Measurements from ENCODE around the gene RANBP9.

The RANBP9 gene

DNA sequence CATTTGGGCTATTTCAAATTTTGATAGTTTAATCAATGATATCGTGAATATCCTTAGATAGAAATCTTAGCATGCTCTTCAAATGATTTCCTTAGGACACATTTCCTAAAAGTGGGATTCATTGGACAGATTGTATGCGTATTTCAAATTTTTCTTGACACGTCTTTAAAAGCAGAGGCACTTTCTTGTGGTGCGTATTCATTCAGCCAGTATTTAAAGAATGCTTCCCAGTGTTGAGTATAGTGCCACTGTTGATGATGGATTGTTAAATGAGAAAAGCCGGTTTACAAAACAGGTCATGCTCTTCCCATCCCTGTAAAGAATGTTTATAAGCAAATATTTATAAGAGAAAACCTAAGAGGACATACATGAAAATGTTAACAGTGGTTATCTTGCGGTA, 111.6 kb downstream of the RANBP9 start:
- DNase-seq (ENCODE audit: low read depth in 2 of 2) = no peak

DNA sequence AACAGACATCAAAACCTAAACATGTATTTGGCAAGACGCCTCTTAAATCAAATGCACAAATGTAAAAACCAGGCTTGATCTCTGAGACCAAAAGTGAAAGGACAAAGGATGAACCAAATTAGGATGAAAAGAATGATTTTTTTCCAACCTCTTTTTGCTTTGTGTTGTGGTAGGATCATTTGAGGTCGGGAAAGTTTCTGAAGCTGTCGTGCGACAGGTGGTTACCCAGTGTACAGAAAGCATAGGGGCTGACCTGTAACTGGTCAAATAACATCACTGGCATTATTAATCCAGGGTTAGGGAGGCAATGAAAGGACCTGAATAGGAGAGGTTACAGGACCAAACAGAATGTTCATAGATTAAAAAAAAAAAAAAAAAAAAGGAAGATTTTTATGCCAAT, 114.6 kb downstream of the RANBP9 start:
- DNase-seq (ENCODE audit: low read depth in 2 of 2) = no peak

DNA sequence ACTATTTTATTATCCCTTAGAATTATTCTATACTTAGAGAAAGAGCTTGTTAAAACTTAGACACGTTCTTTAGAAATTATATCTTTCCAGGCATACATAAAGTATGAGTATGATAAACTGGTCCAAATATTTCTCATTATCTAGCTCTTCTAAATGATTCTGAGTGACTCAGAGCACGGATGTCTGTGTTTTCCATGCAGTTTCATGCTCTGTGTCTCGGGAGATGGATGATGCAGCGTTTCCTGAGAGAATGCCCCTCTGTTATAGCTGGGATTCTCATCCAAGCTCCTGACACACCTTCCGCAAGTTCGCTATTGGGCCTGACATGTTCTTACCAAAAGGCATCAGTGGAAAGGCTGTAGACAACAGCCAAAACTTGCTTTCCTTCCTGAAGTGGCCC, 117.9 kb downstream of the RANBP9 start:
- no peak for DNase-seq (ENCODE audit: low read depth in 2 of 2)

DNA sequence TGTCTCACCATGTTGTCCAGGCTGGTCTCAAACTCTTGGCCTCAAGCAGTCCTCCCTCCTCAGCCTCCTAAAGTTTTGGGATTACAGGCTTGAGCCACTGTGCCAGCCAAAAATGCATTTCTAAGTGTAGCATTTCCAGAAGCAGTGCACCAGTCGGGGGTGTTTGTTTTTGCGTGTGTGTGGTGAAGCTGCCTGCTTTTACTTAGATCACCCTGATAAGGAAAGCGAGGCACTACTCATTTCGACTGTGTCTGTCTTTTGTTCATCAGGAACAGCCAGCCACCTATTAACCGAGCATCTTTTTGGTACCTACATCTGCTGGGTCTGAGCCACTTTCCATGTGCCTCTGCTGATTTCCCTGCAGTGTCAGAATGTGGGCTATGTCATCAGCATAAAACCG, 118.5 kb downstream of the RANBP9 start:
- DNase-seq (ENCODE audit: low read depth in 2 of 2) = no peak

DNA sequence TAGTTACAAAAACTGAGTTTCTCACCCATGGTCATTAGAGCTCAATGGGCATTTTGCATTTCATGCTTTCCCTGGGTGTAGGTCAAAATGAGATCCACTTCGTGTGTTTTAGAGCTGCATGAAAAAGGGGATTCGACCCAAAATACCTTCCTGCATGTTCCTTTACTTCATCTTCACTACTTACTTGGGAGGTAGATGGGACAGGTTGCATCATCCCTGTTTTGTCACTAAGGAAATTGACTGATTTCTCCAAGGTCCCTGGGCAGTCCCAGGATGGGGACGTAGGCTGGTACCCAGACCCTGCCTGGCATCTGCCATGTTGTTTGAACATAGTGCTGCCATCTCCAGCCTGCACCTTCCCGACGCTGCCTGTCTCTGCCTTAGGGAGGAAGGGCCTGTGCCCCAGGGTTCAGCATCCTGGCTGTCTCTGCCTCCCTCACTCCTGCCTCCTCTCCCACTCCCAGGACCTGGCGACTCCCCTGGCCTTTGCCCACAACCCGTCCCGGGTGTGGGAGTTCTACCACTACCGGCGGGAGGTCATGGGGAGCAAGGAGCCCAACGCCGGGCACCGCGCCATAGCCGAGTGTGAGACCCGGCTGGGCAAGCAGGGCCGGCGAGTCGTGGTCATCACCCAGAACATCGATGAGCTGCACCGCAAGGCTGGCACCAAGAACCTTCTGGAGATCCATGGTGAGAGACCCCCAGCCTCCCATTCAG, 120.3 kb downstream of the RANBP9 start:
- no peak for DNase-seq (ENCODE audit: low read depth in 2 of 2)

DNA sequence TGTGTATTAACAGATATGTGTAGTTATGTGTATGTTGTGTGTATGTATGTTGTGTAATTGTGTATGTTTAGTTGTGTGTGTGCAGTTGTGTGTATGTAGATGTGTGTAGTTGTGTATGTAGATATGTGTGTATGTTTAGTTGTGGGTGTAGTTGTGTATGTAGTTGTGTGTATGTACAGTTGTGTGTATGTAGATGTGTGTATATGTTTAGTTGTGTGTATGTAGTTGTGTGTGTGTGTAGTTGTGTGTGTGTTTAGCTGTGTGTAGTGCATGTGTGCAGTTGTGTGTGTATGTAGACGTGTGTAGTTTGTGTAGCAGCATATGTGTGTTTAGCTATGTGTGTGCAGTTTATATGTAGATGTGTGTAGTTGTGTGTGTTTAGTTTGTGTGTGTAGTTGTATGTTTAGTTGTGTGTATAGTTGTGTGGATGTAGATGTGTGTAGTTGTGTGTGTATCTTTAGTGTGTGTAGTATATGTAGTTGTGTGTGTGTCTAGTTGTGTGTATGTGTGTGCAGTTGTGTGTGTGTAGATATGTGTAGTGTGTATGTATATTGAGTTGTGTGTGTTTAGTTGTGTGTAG, 121.0 kb downstream of the RANBP9 start:
- no peak for DNase-seq (ENCODE audit: low read depth in 2 of 2)

DNA sequence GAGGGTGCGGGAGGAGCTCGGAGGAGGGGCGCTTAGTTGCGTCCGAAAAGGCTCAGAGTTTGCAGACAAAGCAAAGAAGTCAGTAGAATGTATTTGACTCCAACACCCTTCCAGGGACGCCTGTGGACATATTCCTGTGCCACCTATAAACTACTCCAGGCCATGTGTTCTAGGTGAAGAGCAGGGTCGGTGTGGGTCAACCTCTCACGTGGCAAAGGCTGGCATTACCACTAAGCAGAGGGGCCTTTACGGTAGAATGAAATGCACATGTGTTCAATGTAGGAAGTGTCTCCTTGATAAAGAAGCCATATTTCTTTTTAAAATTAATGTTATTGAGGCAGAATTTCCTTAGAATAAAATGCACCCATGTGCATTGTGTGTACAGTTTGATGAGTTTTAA, 121.8 kb downstream of the RANBP9 start:
- DNase-seq (ENCODE audit: low read depth in 2 of 2) = no peak

DNA sequence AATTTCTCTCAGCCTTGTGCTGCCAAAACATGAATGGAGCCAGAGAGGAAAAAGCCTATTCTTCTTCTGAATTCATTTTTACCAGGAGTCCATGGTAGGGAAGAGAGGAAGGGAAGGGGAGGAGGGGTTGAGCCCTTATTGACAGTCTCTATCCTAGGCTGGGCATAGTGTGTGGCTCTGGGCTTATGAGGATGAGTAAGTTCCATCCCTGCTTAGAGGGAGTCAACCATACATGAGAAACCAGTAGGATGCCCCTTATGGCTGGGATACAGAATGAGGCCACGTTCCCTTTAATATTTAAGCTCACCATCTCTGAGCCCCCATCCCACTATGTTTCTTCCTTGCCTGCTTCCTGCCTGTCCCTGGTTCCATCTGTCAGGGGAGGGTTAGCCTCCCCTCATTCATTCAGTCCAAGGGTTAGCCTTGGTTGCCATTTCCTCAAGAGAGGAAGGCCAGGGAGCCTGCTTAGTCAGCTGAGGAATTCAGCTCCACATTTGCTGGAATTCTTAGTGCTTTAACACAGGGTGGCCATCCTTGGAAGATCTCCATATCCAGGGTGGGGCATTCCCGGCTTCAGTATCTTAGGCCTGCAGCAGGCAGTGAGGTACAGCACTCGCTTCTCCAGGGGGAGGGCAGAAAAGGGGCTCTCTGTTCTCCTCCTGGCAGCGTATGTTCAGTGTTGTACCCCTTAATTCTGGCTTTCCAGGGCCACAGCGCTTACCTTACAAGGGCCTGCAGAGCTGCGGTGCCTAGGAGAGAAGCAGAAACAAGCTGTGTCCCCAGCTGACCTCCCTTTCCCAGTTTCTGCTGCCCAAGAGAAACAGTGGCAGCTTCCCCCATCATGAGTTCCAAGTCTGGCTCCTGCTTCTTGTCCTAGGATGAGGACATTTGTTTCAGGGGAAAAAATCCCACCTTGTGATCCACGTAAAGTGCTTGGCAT, 124.8 kb downstream of the RANBP9 start:
- DNase-seq (ENCODE audit: low read depth in 2 of 2) = no peak

DNA sequence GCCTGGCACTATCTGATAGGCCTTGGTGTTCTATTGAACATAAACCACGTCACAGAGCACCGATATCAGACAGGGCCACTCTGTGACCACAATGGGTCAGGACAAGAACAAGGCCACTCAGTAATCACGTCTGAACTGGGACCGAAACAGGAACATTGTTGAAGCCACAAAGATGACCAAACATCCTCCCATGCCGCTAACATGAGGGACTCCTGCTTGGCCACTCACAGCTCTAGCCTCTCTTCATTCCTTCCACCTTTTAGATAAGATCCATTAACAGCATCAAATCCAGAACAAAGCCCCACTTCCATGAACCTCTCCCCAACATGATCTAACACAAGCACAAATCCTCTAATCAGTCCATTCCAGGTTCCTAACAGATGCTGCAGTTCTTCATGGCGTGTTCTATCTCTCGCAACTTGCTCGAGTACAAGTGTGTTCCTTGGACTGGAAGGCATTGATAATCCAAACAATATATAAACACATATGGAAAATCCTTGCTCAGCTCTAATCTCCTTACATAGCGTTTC, 129.9 kb downstream of the RANBP9 start:
- DNase-seq (ENCODE audit: low read depth in 2 of 2) = no peak

DNA sequence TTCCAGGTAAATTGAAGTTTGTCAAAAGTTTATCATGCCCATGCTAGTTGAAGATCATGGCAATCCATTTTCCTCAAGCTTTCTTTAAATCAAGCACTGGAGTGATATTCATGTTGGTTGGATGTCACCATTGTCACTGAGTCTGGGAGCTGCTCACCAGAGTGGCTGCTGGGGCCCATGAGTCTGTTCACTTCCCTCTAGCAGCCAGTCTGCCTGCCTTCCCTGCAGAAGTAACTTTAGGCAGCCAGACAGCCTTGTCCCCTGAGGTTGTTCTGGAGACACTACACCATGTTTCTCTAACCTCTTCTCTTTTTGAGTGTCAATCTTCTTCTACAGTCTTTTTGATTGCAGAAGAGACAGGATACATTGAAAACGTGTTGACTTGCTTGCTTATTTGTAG, 131.7 kb downstream of the RANBP9 start:
- DNase-seq (ENCODE audit: low read depth in 2 of 2) = no peak

DNA sequence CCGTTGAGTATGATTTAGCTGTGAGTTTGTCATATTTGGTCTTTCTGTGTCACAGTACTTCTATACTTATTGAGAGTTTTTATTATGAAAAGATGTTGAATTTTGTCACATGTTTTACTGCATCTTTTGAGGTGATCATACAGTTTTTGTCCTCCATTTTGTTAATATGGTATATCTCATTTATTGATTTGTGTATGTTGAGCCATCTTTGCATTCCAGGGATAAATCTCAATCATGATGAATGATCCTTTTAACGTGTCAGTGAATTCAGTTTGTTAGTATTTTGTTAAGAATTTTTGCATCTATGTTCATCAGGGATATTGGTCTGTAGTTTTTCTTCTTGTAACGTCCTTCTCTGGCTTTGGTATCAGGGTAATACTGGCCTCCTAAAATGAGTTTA, 133.7 kb downstream of the RANBP9 start:
- no peak for DNase-seq (ENCODE audit: low read depth in 2 of 2)

DNA sequence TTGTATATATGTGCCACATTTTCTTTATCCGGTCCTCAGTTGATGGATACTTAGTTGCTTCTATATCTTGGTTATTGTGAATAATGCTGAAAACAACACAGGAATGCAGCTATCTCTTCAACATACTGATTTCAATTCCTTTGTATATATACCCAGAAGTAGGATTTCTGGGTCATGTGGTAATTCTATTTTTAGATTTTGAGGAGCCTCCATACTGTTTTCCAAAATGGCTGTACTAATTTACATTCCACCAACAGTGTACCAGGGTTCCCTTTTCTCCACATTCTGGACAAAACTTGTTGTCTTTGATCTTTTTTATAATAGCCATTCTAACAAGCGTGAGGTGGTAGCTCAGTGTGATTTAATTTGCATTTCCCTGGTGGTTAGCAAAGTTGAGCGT, 135.6 kb downstream of the RANBP9 start:
- DNase-seq (ENCODE audit: low read depth in 2 of 2) = no peak

DNA sequence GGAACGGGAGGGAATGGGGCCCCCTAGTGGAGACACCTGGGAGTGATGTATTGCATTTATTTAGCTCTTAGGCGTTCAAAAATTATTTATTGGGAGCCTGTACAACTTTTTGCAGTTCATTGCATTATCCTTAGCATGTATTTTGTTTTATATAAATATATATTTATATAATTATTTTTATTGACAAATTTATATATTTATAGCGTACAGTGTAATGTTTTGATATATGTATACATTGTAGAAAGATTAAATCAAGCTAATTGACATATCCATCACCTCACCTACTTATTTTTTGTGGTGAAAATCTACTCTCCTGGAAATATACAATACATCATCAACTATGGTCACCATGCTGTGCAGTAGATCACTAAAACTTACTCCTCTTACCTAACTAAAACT, 136.3 kb downstream of the RANBP9 start:
- no peak for DNase-seq (ENCODE audit: low read depth in 2 of 2)

DNA sequence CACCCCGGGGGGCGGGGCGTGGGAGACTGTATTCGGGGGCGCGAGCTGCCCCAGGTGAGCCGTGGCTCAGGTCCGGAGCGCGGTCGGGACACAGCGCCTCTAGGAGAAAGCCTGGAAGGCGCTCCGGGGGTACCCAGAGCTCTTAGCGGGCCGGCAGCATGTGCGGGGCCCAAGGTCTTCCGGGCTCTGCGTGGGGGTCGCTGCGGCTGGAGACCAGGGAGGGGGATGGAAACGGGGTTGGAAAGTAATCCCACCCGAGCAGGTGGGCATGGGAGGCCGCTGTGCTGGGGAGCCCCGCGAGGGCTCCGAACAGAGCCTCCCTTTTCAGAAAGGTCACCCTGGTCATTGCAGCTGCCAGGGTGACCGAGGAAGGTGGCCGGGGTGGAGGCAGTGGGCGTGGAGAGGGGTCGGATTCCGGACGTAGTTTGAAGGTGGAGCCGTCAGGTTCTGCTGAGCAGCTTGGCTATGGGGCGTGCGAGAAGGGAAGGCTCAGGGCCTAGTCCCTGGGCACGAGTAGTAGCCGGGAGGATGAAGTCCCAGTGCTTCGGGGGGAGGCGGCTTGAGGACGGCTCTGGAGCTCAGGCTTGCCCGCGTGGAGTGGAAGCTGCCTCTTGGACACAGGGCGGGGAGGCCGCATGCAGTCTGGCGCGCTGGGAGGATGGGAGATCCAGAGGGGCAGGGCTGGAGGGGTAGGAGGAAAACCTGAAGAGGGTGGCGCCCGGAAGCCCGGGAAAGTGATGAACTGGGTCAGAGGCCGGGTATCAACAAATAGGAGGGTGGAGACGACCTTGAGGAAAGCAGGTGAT, 136.9 kb downstream of the RANBP9 start, which contains the start of gene SIRT5:
Gene SIRT5, plus strand, starts transcription at position 31 of the 806 bp plus-strand sequence. CDS start 9,510 bp downstream, outside the sequence.
- DNase-seq (ENCODE audit: low read depth in 2 of 2) = peak; percentile 70 to 74

DNA sequence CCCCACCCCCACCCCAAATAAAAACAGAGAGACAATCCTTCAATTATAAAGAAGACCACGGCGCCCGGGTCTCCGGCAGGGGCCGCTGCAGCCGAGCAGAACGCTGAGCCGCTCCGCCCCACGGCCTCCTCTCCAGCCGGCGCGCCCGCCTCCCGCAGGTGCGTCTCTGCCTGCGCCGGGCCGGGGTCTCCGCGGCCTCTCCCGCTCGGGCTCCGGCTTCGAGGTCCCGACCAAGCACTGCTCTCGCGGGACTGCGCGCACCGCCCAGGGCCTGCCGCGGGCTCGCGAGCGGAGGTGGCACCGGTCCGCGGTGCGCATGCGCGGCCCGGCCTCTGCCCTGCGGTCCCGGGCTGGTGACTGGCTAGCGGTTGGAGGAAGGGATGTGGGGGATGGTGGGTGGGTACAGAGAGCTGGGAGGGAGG, 137.5 kb downstream of the RANBP9 start:
- DNase-seq (ENCODE audit: low read depth in 2 of 2) = peak; percentile 86 to 89

DNA sequence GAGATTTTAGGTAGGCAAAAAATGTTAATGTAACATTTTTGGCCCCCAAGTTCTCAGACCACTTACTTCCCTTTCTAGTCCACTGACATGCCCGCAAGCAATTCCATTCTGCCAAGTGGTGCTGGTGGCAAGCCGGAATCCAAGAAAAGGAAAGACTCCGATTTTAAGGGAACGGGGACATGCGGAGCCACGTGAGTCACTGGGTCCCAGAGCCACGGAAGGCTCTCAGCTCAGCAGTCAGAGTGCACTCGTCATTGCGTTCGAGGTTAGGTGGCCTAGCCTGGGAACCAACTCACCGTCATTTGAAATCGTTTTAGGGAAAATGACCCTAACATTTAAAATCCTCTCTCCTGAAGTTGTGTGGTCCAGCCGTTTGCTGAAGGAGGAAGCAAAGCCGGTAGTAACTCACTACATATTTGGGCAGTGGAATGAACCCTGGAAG, 137.9 kb downstream of the RANBP9 start:
- peak in 1 of 2 donors; percentile 10 for DNase-seq (ENCODE audit: low read depth in 2 of 2)

DNA sequence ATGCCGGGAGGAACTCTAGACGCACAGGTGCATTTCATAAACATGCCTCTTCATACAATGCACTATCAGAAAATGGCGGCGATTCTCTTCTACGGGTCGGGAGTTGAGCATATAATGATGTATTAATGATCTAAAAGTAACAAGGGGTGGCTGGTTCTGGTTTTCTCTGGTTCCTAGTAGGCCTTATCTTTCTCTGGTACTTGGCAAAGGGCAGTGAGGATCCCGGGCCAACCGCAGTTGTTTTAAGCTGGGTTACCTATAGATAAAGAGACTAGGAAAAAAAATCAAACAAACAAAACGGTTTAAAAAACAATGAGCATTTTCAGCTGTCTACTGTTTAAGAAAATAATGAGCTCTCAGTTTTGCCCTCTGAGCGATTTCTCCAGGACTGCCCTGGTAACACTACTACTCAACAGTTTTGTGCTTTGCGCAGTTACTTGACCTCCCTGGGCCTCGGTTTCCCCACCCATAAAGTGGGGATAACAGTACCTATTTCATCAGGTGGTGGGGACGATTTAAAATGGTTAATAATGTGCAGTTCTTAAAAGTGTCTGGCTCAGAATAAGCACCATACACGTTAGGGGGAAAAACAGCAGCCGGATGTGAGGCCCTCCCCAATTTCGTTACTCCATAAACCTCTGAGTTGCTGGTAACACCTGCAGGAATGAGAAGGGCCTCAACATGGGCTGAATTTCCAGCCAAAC, 138.5 kb downstream of the RANBP9 start:
- no peak for DNase-seq (ENCODE audit: low read depth in 2 of 2)

DNA sequence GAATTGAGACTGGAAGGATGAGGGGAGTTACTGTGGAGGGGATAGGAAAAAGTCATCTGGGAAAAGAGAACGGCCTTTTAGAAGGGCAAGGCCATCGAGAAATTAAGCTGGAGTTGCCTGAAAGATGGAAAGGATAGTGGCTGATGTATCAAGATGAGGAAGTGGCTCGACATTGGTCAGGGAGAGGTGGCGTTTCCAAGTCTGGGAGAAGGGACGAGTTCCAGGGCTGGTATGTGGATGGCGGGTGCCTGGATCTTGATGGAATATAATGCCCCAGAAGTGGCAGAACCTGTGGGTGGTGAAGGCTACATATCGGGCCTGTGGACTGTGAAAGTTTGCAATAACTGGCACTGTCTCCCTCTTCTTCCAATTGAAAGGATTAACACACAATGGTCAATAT, 139.4 kb downstream of the RANBP9 start:
- DNase-seq (ENCODE audit: low read depth in 2 of 2) = no peak
